Right atrium auricular region (tissue), 2 donors: ENCODE measurements around the gene IRX5. TPM values are rescaled to one million over a fixed set of nuclear protein-coding genes. Genes with fewer than 3 reads are reported as not detected.

Source experiments
- DNase-seq: peaks from one replicate; pipeline ENCODE4 v3.0.0-alpha.2; 2019; ENCODE audit warnings: low spot score
- H3K27ac ChIP-seq, 2 donors: fragments of 200-600 bp; sonication (generic); 1 replicate in 1 of 2; 2 replicates in 1 of 2; pipeline ENCODE4 v1.5.1; 2016 to 2019
- H3K27me3 ChIP-seq, 2 donors: fragments of 200-600 bp; sonication (generic); one replicate each; pipeline versions ENCODE4 v1.5.1 to v1.6.0; 2017 to 2019
- H3K36me3 ChIP-seq: fragments of 200-600 bp; sonication (generic); one replicate; pipeline ENCODE4 v1.5.1; 2016
- H3K4me1 ChIP-seq, 2 donors: fragments of 200-600 bp; sonication (generic); one replicate each; pipeline versions ENCODE4 v1.5.1 to v1.6.0; 2017 to 2019
- H3K4me3 ChIP-seq, 2 donors: fragments of 200-600 bp; sonication (generic); 1 replicate in 1 of 2; 2 replicates in 1 of 2; pipeline ENCODE4 v1.5.1; 2017 to 2019; ENCODE audit warnings: mild to moderate bottlenecking in 1 of 2, moderate library complexity in 1 of 2
- H3K9me3 ChIP-seq, 2 donors: fragments of 200-600 bp; sonication (generic); one replicate each; pipeline ENCODE4 v1.5.1; 2019
- CTCF ChIP-seq, 2 donors: fragments of 200-600 bp; sonication (generic); IDR thresholded peaks; one replicate each; pipeline ENCODE4 v1.5.1; 2019; ENCODE audit warnings: antibody characterized with exemption in 2 of 2
- total RNA-seq, 2 donors: library from RNA; depleted of rRNA; stranded (reverse); fragments of >200 nt; gene quantifications; one replicate each; pipeline ENCODE4 v1.1.0, GENCODE V29; 2016

Gene IRX5
- total RNA-seq, 2 donors from 2014 or later = 0.59 to 4.1 TPM

GRCh38 chr16:54968784-54969183 is 38.1 kb downstream of the IRX5 start:
- Histone ChIP-seq H3K4me3 (no peak overlapping the region), H3K36me3 (no peaks in the 10 kb centered on the region), H3K27ac (no peak overlapping the region), H3K27me3 (no peaks in the 10 kb centered on the region), H3K4me1 (no peaks in the 10 kb centered on the region), H3K9me3 (no peaks in the 10 kb centered on the region)
- DNase-seq = no peak
- no peak for TF ChIP-seq CTCF (IDR thresholded peaks at IDR 0.05)

GRCh38 chr16:54970016-54970415 is 39.4 kb downstream of the IRX5 start:
- no peaks in the 10 kb centered on the region for H3K9me3 ChIP-seq
- H3K27me3 ChIP-seq = no peaks in the 10 kb centered on the region
- H3K36me3 ChIP-seq = no peaks in the 10 kb centered on the region
- H3K27ac ChIP-seq = no peak overlapping the region
- no peak for TF ChIP-seq CTCF (IDR thresholded peaks at IDR 0.05)
- DNase-seq = no peak
- no peaks in the 10 kb centered on the region for H3K4me1 ChIP-seq
- no peak overlapping the region for H3K4me3 ChIP-seq

- no peak for TF ChIP-seq CTCF (IDR thresholded peaks at IDR 0.05)
- Histone ChIP-seq H3K9me3 (no peaks in the 10 kb centered on the region), H3K27me3 (no peaks in the 10 kb centered on the region), H3K36me3 (no peaks in the 10 kb centered on the region), H3K27ac (no peak overlapping the region), H3K4me3 (no peak overlapping the region), H3K4me1 (no peaks in the 10 kb centered on the region)
- no peak for DNase-seq
These were observed 43.7 kb downstream of the IRX5 start for GRCh38 chr16:54974367-54974766.

- Histone ChIP-seq H3K36me3 (no peaks in the 10 kb centered on the region), H3K4me1 (no peaks in the 10 kb centered on the region), H3K27me3 (no peaks in the 10 kb centered on the region), H3K4me3 (no peak overlapping the region), H3K9me3 (no peaks in the 10 kb centered on the region), H3K27ac (no peak overlapping the region)
- no peak for TF ChIP-seq CTCF (IDR thresholded peaks at IDR 0.05)
- no peak for DNase-seq
These were observed 46.1 kb downstream of the IRX5 start for GRCh38 chr16:54976651-54977200.

GRCh38 chr16:54977211-54977610 is 46.5 kb downstream of the IRX5 start:
- H3K4me1 ChIP-seq = no peaks in the 10 kb centered on the region
- H3K36me3 ChIP-seq = no peaks in the 10 kb centered on the region
- DNase-seq = no peak
- H3K27ac ChIP-seq = no peak overlapping the region
- no peak for TF ChIP-seq CTCF (IDR thresholded peaks at IDR 0.05)
- H3K27me3 ChIP-seq = no peaks in the 10 kb centered on the region
- H3K4me3 ChIP-seq = no peak overlapping the region
- no peaks in the 10 kb centered on the region for H3K9me3 ChIP-seq

- no peak for DNase-seq
- Histone ChIP-seq H3K27ac (no peak overlapping the region), H3K36me3 (no peaks in the 10 kb centered on the region), H3K27me3 (no peaks in the 10 kb centered on the region), H3K9me3 (no peaks in the 10 kb centered on the region), H3K4me1 (no peaks in the 10 kb centered on the region), H3K4me3 (no peak overlapping the region)
- TF ChIP-seq CTCF (IDR thresholded peaks at IDR 0.05) = no peak
These were observed 50.2 kb downstream of the IRX5 start for GRCh38 chr16:54980821-54981220.
